ENCODE measurements around the gene TFB1M. TPM values are rescaled to one million over a fixed set of nuclear protein-coding genes. Genes with fewer than 3 reads are reported as not detected.

Gene TFB1M
- total and polyA plus RNA-seq, 4 donors: 9.7 to 27.9 (median 19.0) TPM

DNA sequence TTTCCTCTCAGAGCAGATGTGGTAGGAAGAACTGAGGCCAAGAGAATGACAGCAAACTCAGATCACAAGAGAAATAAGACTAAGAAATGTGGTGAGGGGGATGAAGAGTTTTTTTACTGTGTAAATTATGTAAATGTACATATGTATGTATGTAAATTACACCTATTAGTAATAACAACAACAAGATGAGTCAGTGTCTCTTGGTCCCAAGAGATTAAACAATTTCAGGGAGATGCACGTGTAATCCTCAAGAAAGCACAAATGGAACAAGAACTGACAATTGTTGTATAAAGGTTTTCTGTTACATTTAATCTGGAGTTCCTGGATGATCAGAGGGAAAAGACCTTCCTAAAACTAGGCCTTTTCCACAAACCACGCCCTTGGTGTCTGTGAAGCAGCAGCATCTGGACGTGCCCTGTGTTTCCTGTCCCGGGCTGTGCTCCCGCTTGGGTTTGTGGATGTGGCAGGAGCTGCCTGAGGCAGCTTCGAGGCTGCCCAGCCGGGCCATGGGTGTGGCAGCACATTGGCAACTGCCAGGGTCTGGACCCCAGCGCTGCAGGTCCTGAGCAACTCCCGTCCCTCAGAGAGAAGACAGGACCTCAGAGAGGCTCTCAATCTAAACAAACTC is 49.5 kb downstream of the TFB1M start:
- Histone ChIP-seq H3K27ac (ENCODE audit: low read depth in 1 of 2, low read length in 1 of 2) (no peak overlapping the region), H3K9me3 (ENCODE audit: control insufficient read depth in 4 of 4, insufficient read depth in 3 of 4, low read length in 3 of 4) (peaks cover 0 to 2% (median 0%) of the 10 kb centered on the region in 4 donors), H3K4me1 (ENCODE audit: control insufficient read depth in 5 of 5, insufficient read depth in 5 of 5, low read length in 5 of 5) (peaks cover 2 to 6% (median 4%) of the 10 kb centered on the region in 5 donors), H3K4me3 (no peak overlapping the region), H3K27me3 (ENCODE audit: control insufficient read depth in 3 of 3, insufficient read depth in 3 of 3, low read length in 2 of 3) (no peaks in the 10 kb centered on the region), H3K36me3 (ENCODE audit: control insufficient read depth in 4 of 4, insufficient read depth in 4 of 4, low read length in 4 of 4) (peaks cover 0 to 5% (median 2%) of the 10 kb centered on the region in 4 donors), H3K9ac (ENCODE audit: insufficient read depth in 1 of 2, low read length in 2 of 2) (no peak overlapping the region)
- TF ChIP-seq, protein P1, sequence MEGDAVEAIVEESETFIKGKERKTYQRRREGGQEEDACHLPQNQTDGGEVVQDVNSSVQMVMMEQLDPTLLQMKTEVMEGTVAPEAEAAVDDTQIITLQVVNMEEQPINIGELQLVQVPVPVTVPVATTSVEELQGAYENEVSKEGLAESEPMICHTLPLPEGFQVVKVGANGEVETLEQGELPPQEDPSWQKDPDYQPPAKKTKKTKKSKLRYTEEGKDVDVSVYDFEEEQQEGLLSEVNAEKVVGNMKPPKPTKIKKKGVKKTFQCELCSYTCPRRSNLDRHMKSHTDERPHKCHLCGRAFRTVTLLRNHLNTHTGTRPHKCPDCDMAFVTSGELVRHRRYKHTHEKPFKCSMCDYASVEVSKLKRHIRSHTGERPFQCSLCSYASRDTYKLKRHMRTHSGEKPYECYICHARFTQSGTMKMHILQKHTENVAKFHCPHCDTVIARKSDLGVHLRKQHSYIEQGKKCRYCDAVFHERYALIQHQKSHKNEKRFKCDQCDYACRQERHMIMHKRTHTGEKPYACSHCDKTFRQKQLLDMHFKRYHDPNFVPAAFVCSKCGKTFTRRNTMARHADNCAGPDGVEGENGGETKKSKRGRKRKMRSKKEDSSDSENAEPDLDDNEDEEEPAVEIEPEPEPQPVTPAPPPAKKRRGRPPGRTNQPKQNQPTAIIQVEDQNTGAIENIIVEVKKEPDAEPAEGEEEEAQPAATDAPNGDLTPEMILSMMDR (IDR thresholded peaks at IDR 0.05; ENCODE audit: control extremely low read depth, extremely low read depth): no peak
- 74 to 79% methylated on average over 9 of the region's 9 CpGs for WGBS, 2 donors
- ATAC-seq (ENCODE audit: insufficient read depth, low FRiP score) (no peak), DNase-seq (no peak)

DNA sequence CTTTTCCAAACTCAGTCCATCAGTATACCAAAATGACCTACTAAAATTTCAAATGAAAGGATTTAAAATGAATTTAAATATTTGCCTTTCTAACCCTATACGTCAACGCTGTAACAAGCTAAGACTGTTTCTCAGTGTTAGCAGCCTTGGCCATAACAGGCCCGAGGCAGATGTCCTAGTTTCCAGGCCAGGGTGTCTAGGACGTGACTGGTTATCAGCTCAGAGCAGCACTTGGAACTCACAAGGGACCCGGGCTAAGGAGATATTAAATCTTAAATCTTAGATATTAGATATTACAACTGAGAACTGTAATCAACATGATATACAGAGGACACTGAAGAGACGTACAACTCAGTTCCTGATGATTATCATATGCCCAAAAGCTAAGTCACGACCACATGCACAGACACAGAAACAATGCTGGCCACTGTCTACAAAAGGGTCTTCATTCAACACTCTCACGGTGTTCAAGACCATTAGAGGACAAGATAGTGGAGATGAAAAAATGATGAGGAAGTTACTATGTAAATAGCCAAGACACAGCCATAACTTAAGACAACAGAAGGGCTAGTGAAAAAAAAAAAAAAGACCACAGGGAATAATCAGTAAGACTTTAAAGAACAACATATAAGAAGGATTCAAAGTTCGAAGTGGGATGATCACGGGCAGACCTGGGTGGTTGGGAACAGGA is 50.8 kb downstream of the TFB1M start, which contains the start of gene CLDN20:
TSS of gene CLDN20 (plus strand) at position 641 of the 691 bp plus-strand sequence. CDS start 11,707 bp downstream, outside the sequence.
- H3K9me3 ChIP-seq (ENCODE audit: control insufficient read depth in 4 of 4, insufficient read depth in 3 of 4, low read length in 3 of 4): peaks cover 0 to 2% (median 0%) of the 10 kb centered on the region in 4 donors
- H3K4me3 ChIP-seq: no peak within 1 kb of the TSS
- peaks cover 0 to 10% (median 9%) of the 10 kb centered on the region in 4 donors for H3K36me3 ChIP-seq (ENCODE audit: control insufficient read depth in 4 of 4, insufficient read depth in 4 of 4, low read length in 4 of 4)
- H3K4me1 ChIP-seq (ENCODE audit: control insufficient read depth in 5 of 5, insufficient read depth in 5 of 5, low read length in 5 of 5): peaks cover 2 to 9% (median 3%) of the 10 kb centered on the region in 5 donors
- no peak within 1 kb of the TSS for H3K27ac ChIP-seq (ENCODE audit: low read depth in 1 of 2, low read length in 1 of 2)
- DNase-seq: no peak
- TF ChIP-seq, protein P1 (IDR thresholded peaks at IDR 0.05; ENCODE audit: control extremely low read depth, extremely low read depth): no peak
- H3K9ac ChIP-seq (ENCODE audit: insufficient read depth in 1 of 2, low read length in 2 of 2): no peak within 1 kb of the TSS
- H3K27me3 ChIP-seq (ENCODE audit: control insufficient read depth in 3 of 3, insufficient read depth in 3 of 3, low read length in 2 of 3): no peaks in the 10 kb centered on the region
- ATAC-seq (ENCODE audit: insufficient read depth, low FRiP score): no peak
- WGBS, 2 donors: 89 to 91% methylated on average over 10 of the region's 10 CpGs

DNA sequence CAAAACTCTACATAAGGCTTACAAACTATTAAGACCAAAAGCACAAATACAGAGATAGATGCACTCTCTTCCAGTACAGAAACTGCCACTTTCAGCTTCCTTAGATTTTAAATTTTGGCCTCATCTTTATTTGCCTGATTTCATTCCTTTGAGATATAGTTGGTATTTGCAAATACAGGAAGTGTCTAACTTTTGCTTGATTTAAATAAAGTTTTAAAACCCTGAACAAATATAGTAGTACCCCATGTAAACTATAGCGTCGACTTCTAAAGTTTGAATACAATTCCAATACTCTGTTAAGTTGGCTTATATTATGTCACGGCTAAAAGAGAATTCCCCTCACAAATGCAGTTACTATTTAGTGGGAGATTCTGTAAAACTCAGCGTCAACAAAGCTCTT is 51.6 kb downstream of the TFB1M start:
- Histone ChIP-seq H3K9ac (ENCODE audit: insufficient read depth in 1 of 2, low read length in 2 of 2) (no peak overlapping the region), H3K4me3 (no peak overlapping the region), H3K27me3 (ENCODE audit: control insufficient read depth in 3 of 3, insufficient read depth in 3 of 3, low read length in 2 of 3) (no peaks in the 10 kb centered on the region), H3K9me3 (ENCODE audit: control insufficient read depth in 4 of 4, insufficient read depth in 3 of 4, low read length in 3 of 4) (peaks cover 0 to 2% (median 0%) of the 10 kb centered on the region in 4 donors), H3K4me1 (ENCODE audit: control insufficient read depth in 5 of 5, insufficient read depth in 5 of 5, low read length in 5 of 5) (peaks cover 0 to 9% (median 4%) of the 10 kb centered on the region in 5 donors), H3K27ac (ENCODE audit: low read depth in 1 of 2, low read length in 1 of 2) (no peak overlapping the region), H3K36me3 (ENCODE audit: control insufficient read depth in 4 of 4, insufficient read depth in 4 of 4, low read length in 4 of 4) (peaks cover 2 to 12% (median 9%) of the 10 kb centered on the region in 4 donors)
- no peak for ATAC-seq (ENCODE audit: insufficient read depth, low FRiP score)
- TF ChIP-seq, protein P1 (IDR thresholded peaks at IDR 0.05; ENCODE audit: control extremely low read depth, extremely low read depth): no peak
- no peak for DNase-seq
- WGBS, 2 donors: 96 to 97% methylated on average over 4 of the region's 4 CpGs

Data from lung (tissue), 12 donors.